ENCODE measurements around the gene MYL3.
A peak's percentile ranks its signal among the peaks of the same experiment; 100 is the strongest.

MYL3 gene

GRCh38 chr3:46883054-46883829 is 20.0 kb upstream of the MYL3 start:
- no peak for DNase-seq (ENCODE audit: low spot score)

- DNase-seq (ENCODE audit: low spot score), result no peak
Observed at GRCh38 chr3:46882377-46883053, 19.3 kb upstream of the MYL3 start.

- DNase-seq (ENCODE audit: low spot score), result no peak
Observed at GRCh38 chr3:46881596-46882376, 18.5 kb upstream of the MYL3 start.

- DNase-seq (ENCODE audit: low spot score), result no peak
Observed at GRCh38 chr3:46880884-46881595, 17.8 kb upstream of the MYL3 start.

DNA sequence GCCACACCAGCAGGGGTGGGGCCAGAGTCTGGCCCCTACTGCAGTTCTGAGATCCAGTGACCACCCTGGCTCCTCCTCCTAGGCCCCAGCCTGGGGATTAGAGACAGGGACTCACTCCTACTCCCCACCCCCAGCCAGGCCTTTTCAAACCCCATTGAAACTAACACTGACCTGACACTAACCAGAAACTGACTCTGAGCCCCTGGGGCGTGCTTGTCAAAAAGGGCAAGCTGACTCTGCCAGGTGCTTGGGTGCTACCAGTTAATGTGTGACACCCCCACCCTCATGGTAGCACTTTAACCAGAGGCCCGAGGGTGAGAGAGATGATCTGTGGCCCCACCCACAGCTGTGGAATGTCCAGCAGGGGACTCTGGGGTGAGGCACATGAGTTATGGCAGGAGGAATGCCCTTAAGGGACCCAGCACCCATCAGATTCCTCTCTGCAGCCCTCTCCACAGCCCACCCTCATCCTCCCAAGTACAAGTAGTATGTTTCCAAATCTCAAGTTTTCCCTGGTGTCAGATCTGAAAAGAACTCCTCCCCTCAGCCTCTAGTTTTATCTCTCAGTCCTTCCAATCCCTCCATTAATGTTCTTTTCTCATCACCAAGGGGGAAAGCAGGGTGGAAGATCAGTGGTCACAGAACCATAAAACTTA is 15.7 kb upstream of the MYL3 start:
- DNase-seq (ENCODE audit: low spot score), result no peak

GRCh38 chr3:46877406-46878125 is 14.3 kb upstream of the MYL3 start, which contains the start of gene PTH1R:
TSS of gene PTH1R (plus strand) at chr3:46877721. CDS start at chr3:46883560, 5,839 bp downstream.
- no peak for DNase-seq (ENCODE audit: low spot score)

GRCh38 chr3:46876313-46877300 is 13.4 kb upstream of the MYL3 start:
- DNase-seq (ENCODE audit: low spot score), result no peak

GRCh38 chr3:46875560-46875959 is 12.3 kb upstream of the MYL3 start:
- DNase-seq (ENCODE audit: low spot score), result no peak

GRCh38 chr3:46874430-46874829 is 11.2 kb upstream of the MYL3 start:
- DNase-seq (ENCODE audit: low spot score), result no peak

DNA sequence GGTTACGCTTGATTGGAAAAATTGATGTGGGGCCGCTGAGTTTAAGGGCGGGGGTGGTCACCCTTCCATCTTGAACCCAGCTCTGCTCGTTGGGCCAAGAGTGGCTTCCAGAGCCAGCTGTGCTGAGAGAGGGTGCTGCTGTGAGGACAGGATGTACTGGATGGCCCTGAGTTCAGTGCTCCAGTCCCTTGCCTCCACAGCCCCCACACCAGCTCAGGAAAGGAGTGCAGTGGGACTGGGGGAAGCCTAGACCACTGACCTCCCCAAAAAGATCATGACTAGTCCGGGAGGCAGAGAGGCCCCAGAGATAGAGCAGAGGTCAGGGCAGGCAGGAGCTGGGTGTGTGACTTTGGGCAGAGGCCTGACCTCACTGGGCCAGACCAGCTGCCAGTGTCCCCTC is 10.3 kb upstream of the MYL3 start:
- DNase-seq (ENCODE audit: low spot score), result no peak

GRCh38 chr3:46871222-46871621 is 8.0 kb upstream of the MYL3 start:
- DNase-seq (ENCODE audit: low spot score), result no peak

DNA sequence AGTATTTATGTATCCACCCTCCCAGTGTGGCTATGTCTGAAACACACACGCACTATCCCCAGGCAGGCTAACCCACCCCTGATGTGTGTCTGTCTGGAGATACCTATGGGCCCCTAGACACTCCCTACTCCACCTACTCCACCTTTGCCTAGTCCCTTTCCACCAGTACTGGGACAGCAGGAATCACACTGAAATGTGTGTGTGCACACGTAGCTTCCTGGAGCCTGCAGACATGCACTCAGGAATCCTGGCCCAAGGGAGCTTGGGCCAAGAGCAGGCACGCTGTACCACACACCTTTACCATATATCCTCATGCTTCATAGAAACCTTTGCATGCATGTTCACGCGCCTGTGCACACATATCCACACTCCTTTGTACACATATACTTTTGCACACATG is 7.4 kb upstream of the MYL3 start:
- no peak for DNase-seq (ENCODE audit: low spot score)

GRCh38 chr3:46869440-46869839 is 6.2 kb upstream of the MYL3 start:
- no peak for DNase-seq (ENCODE audit: low spot score)

DNA sequence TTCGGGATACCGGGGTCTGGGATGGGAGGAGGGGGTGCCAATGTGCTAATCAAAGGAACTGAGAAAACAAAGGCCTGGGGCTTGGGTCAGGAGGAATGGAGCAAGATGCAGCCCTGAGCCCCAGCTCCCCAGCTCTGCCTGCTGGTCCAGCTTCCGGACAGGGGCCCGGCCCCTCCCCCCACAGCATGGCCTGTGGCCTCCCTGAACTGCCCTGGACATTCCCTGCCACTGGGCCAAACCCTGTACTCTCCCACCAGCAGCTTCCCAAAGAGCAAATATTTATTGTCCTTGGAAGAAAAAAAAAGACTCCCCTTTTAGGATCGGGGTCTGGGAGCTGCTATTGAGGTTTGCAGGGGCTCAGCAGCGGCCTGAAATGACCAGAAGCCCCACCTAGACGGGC is 5.7 kb upstream of the MYL3 start:
- no peak for DNase-seq (ENCODE audit: low spot score)

DNA sequence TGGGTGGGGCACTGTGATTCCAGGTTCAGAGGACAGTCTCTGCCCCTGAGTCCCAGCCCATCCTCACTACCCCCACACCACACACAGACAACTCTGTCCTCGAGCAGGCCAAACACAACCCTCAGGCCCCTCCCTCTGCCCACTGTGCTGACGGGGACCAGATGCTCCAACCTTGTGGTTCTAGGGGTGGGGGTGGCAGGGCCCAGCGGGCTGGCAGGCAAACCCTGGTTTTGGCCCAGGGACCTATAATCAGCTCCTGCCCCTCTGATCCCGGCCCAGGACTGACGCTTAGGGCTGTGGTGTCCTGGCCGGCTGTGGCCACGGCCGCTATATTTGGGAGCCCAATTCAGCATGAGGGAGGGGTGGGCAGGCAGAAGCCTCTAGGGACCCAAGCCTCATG is 5.0 kb upstream of the MYL3 start:
- DNase-seq (ENCODE audit: low spot score), result no peak

- no peak for DNase-seq (ENCODE audit: low spot score)
Observed at GRCh38 chr3:46867550-46867898, 4.3 kb upstream of the MYL3 start.

DNA sequence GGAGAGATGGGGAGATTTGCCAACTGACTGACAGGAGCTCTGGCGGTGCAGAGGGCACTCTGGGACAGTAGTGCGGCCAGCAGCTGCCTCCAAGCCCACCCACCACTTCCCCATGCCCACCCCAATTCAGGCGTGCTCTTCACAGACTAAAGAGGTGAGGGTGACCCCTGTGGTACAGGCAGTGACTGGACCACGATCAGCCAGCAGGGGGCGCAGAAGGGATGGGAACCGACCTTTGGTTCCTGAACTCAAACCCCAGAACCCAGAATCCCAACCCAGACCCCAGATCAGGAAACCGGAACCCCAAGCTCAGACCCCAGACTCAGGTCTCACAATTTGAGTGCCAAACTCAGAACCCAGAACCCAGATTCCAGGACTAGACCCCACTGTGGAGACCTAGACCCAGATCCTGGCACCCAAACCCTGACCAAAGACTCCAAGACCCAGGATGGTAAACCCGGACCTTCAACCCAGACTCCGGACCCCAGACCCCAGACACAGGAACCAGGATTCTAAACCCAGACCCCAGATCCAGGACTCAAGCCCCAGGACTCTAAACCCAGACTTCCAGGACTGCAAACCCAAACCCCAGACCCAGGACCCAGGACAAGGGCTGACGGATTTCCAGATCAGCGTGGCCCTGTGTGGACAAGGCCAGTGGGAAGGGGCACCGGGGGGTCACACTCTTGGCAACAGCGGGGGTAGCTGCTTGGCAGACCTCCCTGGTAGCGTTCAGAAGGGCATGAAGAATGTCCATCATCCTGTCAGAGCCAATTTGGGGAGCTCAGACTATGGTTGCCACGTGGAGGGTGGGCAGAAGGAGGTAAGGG is 3.7 kb upstream of the MYL3 start:
- peak; percentile 46 for DNase-seq (ENCODE audit: low spot score)

- no peak for DNase-seq (ENCODE audit: low spot score)
Observed at GRCh38 chr3:46866032-46866595, 2.9 kb upstream of the MYL3 start.

DNA sequence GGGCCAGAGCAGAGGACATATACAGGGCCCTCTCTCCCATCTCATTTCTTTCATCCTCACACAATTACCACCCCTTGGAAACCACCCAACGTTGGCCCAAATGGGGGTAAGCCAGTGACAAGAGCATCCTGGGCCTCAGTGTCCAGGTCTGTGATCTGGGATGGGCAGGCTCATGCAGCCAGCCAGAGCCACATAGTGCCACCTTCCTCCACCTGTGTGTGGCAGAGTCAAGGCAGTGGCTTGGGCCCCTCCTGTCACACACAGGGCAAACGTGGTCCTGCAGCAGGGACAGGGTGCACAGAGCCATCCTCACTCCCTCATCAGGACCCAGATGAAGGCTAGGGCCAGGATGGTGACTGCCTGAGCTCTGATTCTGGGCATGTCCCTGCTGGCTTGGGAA is 2.3 kb upstream of the MYL3 start:
- no peak for DNase-seq (ENCODE audit: low spot score)
